Activated naive CD4-positive, alpha-beta T cell treated with anti-CD3 and anti-CD28 coated beads for 36 hours (primary cell): ENCODE results near the gene TPD52L1. TPM values are rescaled to one million over a fixed set of nuclear protein-coding genes. Genes with fewer than 3 reads are reported as not detected.

Experiments
- CTCF ChIA-PET: fragments of 350-600 bp; sonication (Branson Sonifier 250); formaldehyde crosslinking; loops from one replicate; lab custom pipeline; 2021; ENCODE audit warnings: antibody characterized with exemption; lab: Charles Lee
- DNase-seq: peaks from one replicate; pipeline ENCODE4 v3.0.0-alpha.2; 2020
- H3K27ac Mint-ChIP-seq: one replicate; pipeline ENCODE4 v1.8.0; 2021; ENCODE audit warnings: mild to moderate bottlenecking, mixed read lengths
- H3K27me3 Mint-ChIP-seq: one replicate; pipeline ENCODE4 v1.8.0; 2021; ENCODE audit warnings: low read depth, mixed read lengths
- H3K36me3 Mint-ChIP-seq: one replicate; pipeline ENCODE4 v1.8.0; 2021; ENCODE audit warnings: low read depth, mixed read lengths
- H3K4me1 Mint-ChIP-seq: one replicate; pipeline ENCODE4 v1.8.0; 2021; ENCODE audit warnings: low read depth, mixed read lengths
- H3K4me3 Mint-ChIP-seq: one replicate; pipeline ENCODE4 v1.8.0; 2021; ENCODE audit warnings: mild to moderate bottlenecking, moderate library complexity, mixed read lengths
- H3K9me3 Mint-ChIP-seq: one replicate; pipeline ENCODE4 v1.8.0; 2021; ENCODE audit warnings: mixed read lengths
- intact Hi-C: fragments of 100-400 bp; cut with micrococcal nuclease; formaldehyde crosslinking; loops from one replicate; pipeline ENCODE4 v1.15.1; 2023
- total RNA-seq, 2 experiments: library from RNA; stranded (reverse); gene quantifications; one replicate each; pipeline ENCODE4 v1.2.3, GENCODE V29; 2021

The TPD52L1 gene
- total RNA-seq, 2 experiments from 2014 or later: 5.6 to 5.7 TPM

GRCh38 chr6:125232466-125232865 is 78.9 kb downstream of the TPD52L1 start:
- H3K9me3 Mint-ChIP-seq: no peaks in the 10 kb centered on the region
- no peak overlapping the region for H3K27ac Mint-ChIP-seq
- no peaks in the 10 kb centered on the region for H3K36me3 Mint-ChIP-seq
- H3K27me3 Mint-ChIP-seq: no peaks in the 10 kb centered on the region
- H3K4me1 Mint-ChIP-seq: no peaks in the 10 kb centered on the region
- intact Hi-C loops: no loop called here
- no peak for DNase-seq
- no peak overlapping the region for H3K4me3 Mint-ChIP-seq
- CTCF ChIA-PET: no interaction called here

- intact Hi-C loops: no loop called here
- CTCF ChIA-PET: no interaction called here
- Mint-ChIP-seq H3K27me3 (no peaks in the 10 kb centered on the region), H3K9me3 (no peaks in the 10 kb centered on the region), H3K36me3 (no peaks in the 10 kb centered on the region), H3K4me3 (no peak overlapping the region), H3K4me1 (no peaks in the 10 kb centered on the region), H3K27ac (no peak overlapping the region)
- DNase-seq: no peak
These were observed 79.6 kb downstream of the TPD52L1 start for GRCh38 chr6:125233202-125233601.

GRCh38 chr6:125236536-125237327 is 83.2 kb downstream of the TPD52L1 start:
- peaks cover 23% of the 10 kb centered on the region for H3K9me3 Mint-ChIP-seq
- CTCF ChIA-PET: no interaction called here
- H3K27ac Mint-ChIP-seq: no peak overlapping the region
- no peak for DNase-seq
- H3K4me3 Mint-ChIP-seq: no peak overlapping the region
- peaks cover 2% of the 10 kb centered on the region for H3K36me3 Mint-ChIP-seq
- H3K4me1 Mint-ChIP-seq: no peaks in the 10 kb centered on the region
- intact Hi-C loops: no loop called here
- H3K27me3 Mint-ChIP-seq: peaks cover 1% of the 10 kb centered on the region

DNA sequence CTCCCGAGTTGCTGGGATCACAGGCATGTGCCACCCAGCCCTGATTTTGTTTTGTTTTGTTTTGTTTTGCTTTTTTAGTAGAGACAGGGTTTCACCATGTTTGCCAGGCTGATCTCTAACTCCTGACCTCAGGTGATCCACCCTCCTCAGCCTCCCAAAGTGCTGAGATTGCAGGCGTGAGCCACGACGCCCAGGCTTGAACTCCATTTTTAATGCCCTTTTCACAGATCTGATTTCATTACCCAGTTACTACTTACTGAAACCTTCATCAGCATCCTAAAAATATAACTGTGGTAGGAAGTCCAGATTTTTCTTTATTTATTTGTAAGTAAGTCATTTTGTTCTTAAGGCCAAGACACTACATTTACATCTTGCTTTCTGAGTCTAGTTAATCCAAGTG is 84.2 kb downstream of the TPD52L1 start:
- Mint-ChIP-seq H3K4me3 (no peak overlapping the region), H3K36me3 (peaks cover 2% of the 10 kb centered on the region), H3K4me1 (no peaks in the 10 kb centered on the region), H3K27me3 (peaks cover 4% of the 10 kb centered on the region), H3K9me3 (peaks cover 32% of the 10 kb centered on the region), H3K27ac (no peak overlapping the region)
- intact Hi-C loops: no loop called here
- no peak for DNase-seq
- CTCF ChIA-PET: no interaction called here

DNA sequence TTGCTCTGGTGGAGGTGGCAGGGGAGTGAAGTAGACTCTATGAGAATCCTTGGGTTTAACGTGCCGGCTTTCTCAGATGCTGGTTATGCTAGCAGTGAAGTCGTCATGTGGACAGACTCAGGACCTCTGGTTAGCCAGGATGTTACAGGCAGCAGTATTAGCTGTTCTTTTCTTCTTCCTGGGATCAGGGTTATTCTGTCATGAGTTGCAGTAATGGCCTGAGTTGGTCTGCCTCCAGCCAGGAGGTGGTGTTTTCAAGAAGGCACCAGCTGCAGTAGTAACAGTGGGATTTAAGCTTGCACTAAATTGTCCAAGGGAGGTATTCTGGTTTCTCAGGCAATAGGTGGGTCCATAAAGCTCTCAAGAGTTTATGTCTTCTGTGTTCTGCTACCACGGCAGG is 91.5 kb downstream of the TPD52L1 start:
- CTCF ChIA-PET: no interaction called here
- H3K27ac Mint-ChIP-seq: no peak overlapping the region
- intact Hi-C loops: no loop called here

GRCh38 chr6:125245523-125246264 is 92.1 kb downstream of the TPD52L1 start:
- DNase-seq: no peak
- intact Hi-C loops: no loop called here
- Mint-ChIP-seq H3K4me1 (no peaks in the 10 kb centered on the region), H3K27ac (no peak overlapping the region), H3K4me3 (no peak overlapping the region), H3K27me3 (peaks cover 10% of the 10 kb centered on the region), H3K36me3 (peaks cover 1% of the 10 kb centered on the region), H3K9me3 (peaks cover 27% of the 10 kb centered on the region)
- CTCF ChIA-PET: interaction anchor here (0.6 kb wide), 1 partner anchor 885 kb away, joined by 3 read pairs; no protein-coding TSS in a partner anchor

More for the DNA sequence above, 91.5 kb downstream of the TPD52L1 start:
- H3K9me3 Mint-ChIP-seq: peaks cover 31% of the 10 kb centered on the region
- no peak for DNase-seq
- peaks cover 2% of the 10 kb centered on the region for H3K36me3 Mint-ChIP-seq
- no peak overlapping the region for H3K4me3 Mint-ChIP-seq
- no peaks in the 10 kb centered on the region for H3K4me1 Mint-ChIP-seq
- peaks cover 10% of the 10 kb centered on the region for H3K27me3 Mint-ChIP-seq

- Mint-ChIP-seq H3K4me1 (no peaks in the 10 kb centered on the region), H3K4me3 (no peak overlapping the region), H3K36me3 (no peaks in the 10 kb centered on the region), H3K27me3 (peaks cover 10% of the 10 kb centered on the region), H3K27ac (no peak overlapping the region), H3K9me3 (peaks cover 19% of the 10 kb centered on the region)
- intact Hi-C loops: no loop called here
- DNase-seq: no peak
- CTCF ChIA-PET: interaction anchor here (0.6 kb wide), 1 partner anchor 66 kb away, joined by 5 read pairs; no protein-coding TSS in a partner anchor
These were observed 93.0 kb downstream of the TPD52L1 start for GRCh38 chr6:125246566-125246965.

DNA sequence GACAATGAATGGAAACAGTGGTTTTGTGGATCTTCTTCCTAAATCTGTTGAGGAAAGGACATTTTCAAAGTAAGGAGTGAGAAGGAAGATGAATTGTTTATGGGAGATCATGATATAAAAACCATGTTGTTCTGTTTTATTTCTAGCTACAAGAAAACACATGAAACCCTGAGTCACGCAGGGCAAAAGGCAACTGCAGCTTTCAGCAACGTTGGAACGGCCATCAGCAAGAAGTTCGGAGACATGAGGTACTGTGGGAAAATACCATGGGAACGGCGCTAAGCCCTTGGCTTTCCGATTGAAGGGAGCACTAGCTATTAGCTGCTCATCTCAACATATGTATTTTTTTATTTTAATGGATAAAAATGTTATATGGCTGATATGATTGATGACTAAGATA is 94.6 kb downstream of the TPD52L1 start:
- DNase-seq: no peak
- CTCF ChIA-PET: no interaction called here
- Mint-ChIP-seq H3K4me3 (no peak overlapping the region), H3K27me3 (peaks cover 8% of the 10 kb centered on the region), H3K4me1 (no peaks in the 10 kb centered on the region), H3K36me3 (no peaks in the 10 kb centered on the region), H3K27ac (no peak overlapping the region), H3K9me3 (peaks cover 5% of the 10 kb centered on the region)
- intact Hi-C loops: no loop called here

- H3K4me3 Mint-ChIP-seq: no peak overlapping the region
- H3K27me3 Mint-ChIP-seq: peaks cover 8% of the 10 kb centered on the region
- no peaks in the 10 kb centered on the region for H3K9me3 Mint-ChIP-seq
- intact Hi-C loops: no loop called here
- no peak for DNase-seq
- H3K36me3 Mint-ChIP-seq: no peaks in the 10 kb centered on the region
- H3K27ac Mint-ChIP-seq: no peak overlapping the region
- H3K4me1 Mint-ChIP-seq: no peaks in the 10 kb centered on the region
- CTCF ChIA-PET: no interaction called here
These were observed 96.9 kb downstream of the TPD52L1 start for GRCh38 chr6:125250511-125250910.

GRCh38 chr6:125251516-125252220 is 98.1 kb downstream of the TPD52L1 start:
- intact Hi-C loops: no loop called here
- no peak overlapping the region for H3K27ac Mint-ChIP-seq
- H3K36me3 Mint-ChIP-seq: no peaks in the 10 kb centered on the region
- no peaks in the 10 kb centered on the region for H3K9me3 Mint-ChIP-seq
- no peak for DNase-seq
- H3K4me1 Mint-ChIP-seq: no peaks in the 10 kb centered on the region
- CTCF ChIA-PET: interaction anchor here (1.2 kb wide), 1 partner anchor 55 kb away, joined by 5 read pairs; no protein-coding TSS in a partner anchor
- H3K4me3 Mint-ChIP-seq: no peak overlapping the region
- H3K27me3 Mint-ChIP-seq: peaks cover 8% of the 10 kb centered on the region

DNA sequence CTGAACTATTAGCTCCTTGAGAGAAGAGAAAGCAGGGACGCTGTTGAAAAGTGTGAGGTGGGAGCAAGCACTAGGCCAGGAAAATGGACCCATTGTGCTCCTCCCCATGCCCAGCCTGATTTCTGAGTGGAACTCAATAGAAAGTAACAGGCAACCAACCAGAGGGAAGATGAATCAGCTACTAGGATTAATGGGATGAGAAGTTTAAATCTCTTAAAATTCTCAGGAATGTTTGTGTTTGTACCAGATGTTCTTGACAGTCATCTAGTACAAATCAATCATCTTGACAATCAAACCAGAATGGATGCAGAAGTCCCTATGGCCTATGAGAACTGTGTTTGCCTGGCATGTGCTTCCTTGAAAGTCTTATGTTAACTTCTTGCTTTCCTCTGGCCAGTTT is 99.3 kb downstream of the TPD52L1 start:
- no peak for DNase-seq
- H3K27ac Mint-ChIP-seq: no peak overlapping the region
- no peak overlapping the region for H3K4me3 Mint-ChIP-seq
- no peaks in the 10 kb centered on the region for H3K4me1 Mint-ChIP-seq
- intact Hi-C loops: no loop called here
- CTCF ChIA-PET: interaction anchor here (1.2 kb wide), 1 partner anchor 57 kb away, joined by 5 read pairs; no protein-coding TSS in a partner anchor
- H3K9me3 Mint-ChIP-seq: no peaks in the 10 kb centered on the region
- H3K36me3 Mint-ChIP-seq: no peaks in the 10 kb centered on the region
- H3K27me3 Mint-ChIP-seq: peaks cover 3% of the 10 kb centered on the region

DNA sequence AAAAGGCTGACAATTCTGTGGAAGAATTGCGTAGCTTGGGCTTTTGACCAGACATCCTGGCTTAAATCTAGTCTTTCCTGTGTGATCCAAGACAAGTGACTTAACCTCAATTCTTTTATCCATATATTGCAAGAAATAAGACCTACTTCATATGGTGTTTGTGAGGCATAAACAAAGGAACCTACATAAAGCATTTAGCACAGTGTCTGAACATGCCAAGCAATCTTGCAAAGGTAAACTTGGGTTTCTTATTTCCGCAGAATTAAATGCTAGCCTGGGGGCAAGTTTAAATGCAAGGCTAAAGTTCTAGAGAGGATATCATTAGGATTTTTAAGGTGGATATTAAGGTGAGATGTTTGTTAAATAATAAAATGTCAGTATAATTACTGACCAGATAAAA is 100.3 kb downstream of the TPD52L1 start:
- Mint-ChIP-seq H3K4me1 (no peaks in the 10 kb centered on the region), H3K27ac (no peak overlapping the region), H3K4me3 (no peak overlapping the region), H3K27me3 (no peaks in the 10 kb centered on the region), H3K36me3 (no peaks in the 10 kb centered on the region), H3K9me3 (no peaks in the 10 kb centered on the region)
- CTCF ChIA-PET: no interaction called here
- DNase-seq: no peak
- intact Hi-C loops: no loop called here
